Measurements from ENCODE around the gene SMC5.
"Not testable (repeated sequence)": the region's sequence is repeated elsewhere in the genome, so short reads cannot be mapped to it uniquely, and the experiment has no call there.

Gene SMC5

DNA sequence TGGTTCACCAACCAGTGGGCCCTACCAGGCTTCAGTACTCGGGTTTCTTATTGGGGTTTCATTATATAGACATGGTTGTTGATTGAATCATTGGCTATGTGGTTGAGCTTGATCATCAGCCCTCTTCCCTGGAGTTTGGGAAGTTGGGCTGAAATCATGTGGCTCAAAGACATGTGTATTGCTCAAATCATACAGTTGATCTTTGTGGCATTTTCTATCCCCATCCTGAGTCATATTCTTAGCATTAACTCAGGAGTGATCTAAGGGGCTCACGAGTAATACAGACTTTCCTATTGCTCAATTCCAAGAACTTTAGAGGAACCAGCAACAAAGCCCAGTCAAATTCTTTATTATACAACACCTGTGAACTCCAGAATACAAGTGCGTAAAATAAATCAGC, 66.2 kb downstream of the SMC5 start:
- no peak for TF ChIP-seq CTCF (IDR thresholded peaks at IDR 0.05; ENCODE audit: control insufficient read depth, insufficient read depth, low read depth, low read length, missing control alignments)
- no peak overlapping the region for H3K4me3 ChIP-seq (ENCODE audit: control insufficient read depth, low read depth, low read length)
- peak; percentile 57 for DNase-seq (ENCODE audit: low read depth)

GRCh38 chr9:70328625-70329024, 69.8 kb downstream of the SMC5 start:
- DNase-seq (ENCODE audit: low read depth); H3K4me3 ChIP-seq (ENCODE audit: control insufficient read depth, low read depth, low read length): not testable (repeated sequence)

DNA sequence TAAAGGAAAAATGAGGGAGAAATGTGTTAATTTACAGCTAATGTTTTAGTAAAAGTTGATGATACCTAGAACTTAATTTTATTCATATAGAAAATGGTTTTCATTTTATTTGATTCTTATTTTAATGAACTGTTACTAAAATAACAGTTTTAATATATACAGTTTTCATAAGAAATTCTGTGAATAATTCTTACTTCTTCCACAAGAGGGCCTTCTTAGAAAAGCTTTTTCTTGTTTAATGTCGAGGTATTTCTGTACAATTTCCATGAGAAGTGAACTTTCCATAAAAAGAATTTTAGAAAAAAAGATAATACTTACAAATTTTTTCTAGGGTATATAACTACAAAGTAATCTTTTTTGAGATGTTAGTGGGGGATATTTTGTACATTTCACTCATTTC, 81.8 kb downstream of the SMC5 start:
- no peak overlapping the region for H3K4me3 ChIP-seq (ENCODE audit: control insufficient read depth, low read depth, low read length)
- DNase-seq (ENCODE audit: low read depth): peak; percentile 10
- no peak for TF ChIP-seq CTCF (IDR thresholded peaks at IDR 0.05; ENCODE audit: control insufficient read depth, insufficient read depth, low read depth, low read length, missing control alignments)

GRCh38 chr9:70347046-70347445, 88.3 kb downstream of the SMC5 start:
- TF ChIP-seq CTCF (IDR thresholded peaks at IDR 0.05; ENCODE audit: control insufficient read depth, insufficient read depth, low read depth, low read length, missing control alignments): no peak
- no peak for DNase-seq (ENCODE audit: low read depth)
- no peak overlapping the region for H3K4me3 ChIP-seq (ENCODE audit: control insufficient read depth, low read depth, low read length)

- peak; percentile 21 for DNase-seq (ENCODE audit: low read depth)
- H3K4me3 ChIP-seq (ENCODE audit: control insufficient read depth, low read depth, low read length): no peak overlapping the region
- no peak for TF ChIP-seq CTCF (IDR thresholded peaks at IDR 0.05; ENCODE audit: control insufficient read depth, insufficient read depth, low read depth, low read length, missing control alignments)
Measured at GRCh38 chr9:70352356-70352755, 93.6 kb downstream of the SMC5 start.

GRCh38 chr9:70352802-70353201, 94.0 kb downstream of the SMC5 start:
- no peak for DNase-seq (ENCODE audit: low read depth)

GRCh38 chr9:70355801-70356200, 97.0 kb downstream of the SMC5 start:
- no peak for TF ChIP-seq CTCF (IDR thresholded peaks at IDR 0.05; ENCODE audit: control insufficient read depth, insufficient read depth, low read depth, low read length, missing control alignments)
- H3K4me3 ChIP-seq (ENCODE audit: control insufficient read depth, low read depth, low read length): no peak overlapping the region
- no peak for DNase-seq (ENCODE audit: low read depth)

More at GRCh38 chr9:70352802-70353201, 94.0 kb downstream of the SMC5 start:
- no peak overlapping the region for H3K4me3 ChIP-seq (ENCODE audit: control insufficient read depth, low read depth, low read length)
- TF ChIP-seq CTCF (IDR thresholded peaks at IDR 0.05; ENCODE audit: control insufficient read depth, insufficient read depth, low read depth, low read length, missing control alignments): peak; percentile 62

Measured in AG09309 (cell line).